ENCODE measurements around the gene SETD2.

Gene SETD2

GRCh38 chr3:46985588-46985987, 178.3 kb downstream of the SETD2 start:
- no peak for DNase-seq (ENCODE audit: low spot score)

GRCh38 chr3:46984591-46985459, 179.1 kb downstream of the SETD2 start:
- DNase-seq (ENCODE audit: low spot score): no peak

GRCh38 chr3:46982546-46982945, 181.4 kb downstream of the SETD2 start:
- no peak for DNase-seq (ENCODE audit: low spot score)

- peak; percentile 55 for DNase-seq (ENCODE audit: low spot score)
Measured at GRCh38 chr3:46981932-46982471, 181.9 kb downstream of the SETD2 start.

GRCh38 chr3:46979958-46980497, 183.9 kb downstream of the SETD2 start:
- no peak for DNase-seq (ENCODE audit: low spot score)

- DNase-seq (ENCODE audit: low spot score): peak; percentile 88
Measured at GRCh38 chr3:46978985-46979944, 184.6 kb downstream of the SETD2 start, which contains the start of gene NBEAL2. TSS of gene NBEAL2 (plus strand) at chr3:46979666. CDS start at chr3:46979862, 196 bp downstream.

GRCh38 chr3:46978381-46978780, 185.5 kb downstream of the SETD2 start:
- no peak for DNase-seq (ENCODE audit: low spot score)

GRCh38 chr3:46977811-46978195, 186.1 kb downstream of the SETD2 start:
- no peak for DNase-seq (ENCODE audit: low spot score)

- DNase-seq (ENCODE audit: low spot score): peak; percentile 97
Measured at GRCh38 chr3:46976326-46977190, 187.4 kb downstream of the SETD2 start, which contains the start of gene CCDC12. TSS of gene CCDC12 (minus strand) at chr3:46976745. CDS start at chr3:46976732, 13 bp downstream.

GRCh38 chr3:46974421-46975171, 189.3 kb downstream of the SETD2 start:
- no peak for DNase-seq (ENCODE audit: low spot score)

- no peak for DNase-seq (ENCODE audit: low spot score)
Measured at GRCh38 chr3:46972396-46972795, 191.5 kb downstream of the SETD2 start.

GRCh38 chr3:46971742-46972141, 192.2 kb downstream of the SETD2 start:
- no peak for DNase-seq (ENCODE audit: low spot score)

GRCh38 chr3:46971151-46971550, 192.8 kb downstream of the SETD2 start:
- no peak for DNase-seq (ENCODE audit: low spot score)

GRCh38 chr3:46970391-46971091, 193.4 kb downstream of the SETD2 start:
- DNase-seq (ENCODE audit: low spot score): no peak

- DNase-seq (ENCODE audit: low spot score): no peak
Measured at GRCh38 chr3:46968783-46969428, 195.0 kb downstream of the SETD2 start.

- DNase-seq (ENCODE audit: low spot score): no peak
Measured at GRCh38 chr3:46966811-46967210, 197.1 kb downstream of the SETD2 start.

All from kidney capillary endothelial cell (primary cell).